Upper lobe of right lung (tissue), 1 donor: ENCODE data around the gene TUBAL3. TPM values are rescaled to one million over a fixed set of nuclear protein-coding genes. Genes with fewer than 3 reads are reported as not detected.
A peak's percentile ranks its signal among the peaks of the same experiment; 100 is the strongest.

Experiments used
- ATAC-seq: fragments of 200-7000 bp; cut with Tn5 transposase; one replicate; pipeline ENCODE4 v1.9.1; 2020; ENCODE audit warnings: mild to moderate bottlenecking, moderate library complexity
- DNase-seq: peaks from one replicate; pipeline ENCODE4 v3.0.0-alpha.2; 2020
- H3K27ac ChIP-seq: fragments of 200-600 bp; one replicate; pipeline ENCODE4 v1.8.0; 2022
- H3K27me3 ChIP-seq: fragments of 200-600 bp; one replicate; pipeline ENCODE4 v1.8.0; 2022; ENCODE audit warnings: mild to moderate bottlenecking
- H3K36me3 ChIP-seq: fragments of 200-600 bp; one replicate; pipeline ENCODE4 v1.8.0; 2022
- H3K4me1 ChIP-seq: fragments of 200-600 bp; one replicate; pipeline ENCODE4 v1.8.0; 2022
- H3K4me3 ChIP-seq: fragments of 200-600 bp; one replicate; pipeline ENCODE4 v1.8.0; 2022; ENCODE audit warnings: mild to moderate bottlenecking
- H3K9me3 ChIP-seq: fragments of 200-600 bp; one replicate; pipeline ENCODE4 v1.8.0; 2022
- intact Hi-C: fragments of 100-400 bp; cut with DNase I; formaldehyde crosslinking; loops from one replicate; pipeline ENCODE4 v1.11.0; 2022
- total RNA-seq: library from RNA; stranded (reverse); fragmentation: NEBNext Ultra II Directional; extraction: Animal tissue kit (Norgen Biotek cat#: 25700); gene quantifications from one replicate; pipeline ENCODE4 v1.2.1, GENCODE V29; 2021
- TF ChIP-seq, protein P1 (sequence below): fragments of 200-600 bp; IDR thresholded peaks from one replicate; pipeline ENCODE4 v1.8.0; 2022; ENCODE audit warnings: antibody characterized with exemption
- donor health status: DM: no; HTN: yes; CAD: no; lungs with severe emphysema.

Gene TUBAL3
- total RNA-seq, 1 donor from 2014 or later: not detected

DNA sequence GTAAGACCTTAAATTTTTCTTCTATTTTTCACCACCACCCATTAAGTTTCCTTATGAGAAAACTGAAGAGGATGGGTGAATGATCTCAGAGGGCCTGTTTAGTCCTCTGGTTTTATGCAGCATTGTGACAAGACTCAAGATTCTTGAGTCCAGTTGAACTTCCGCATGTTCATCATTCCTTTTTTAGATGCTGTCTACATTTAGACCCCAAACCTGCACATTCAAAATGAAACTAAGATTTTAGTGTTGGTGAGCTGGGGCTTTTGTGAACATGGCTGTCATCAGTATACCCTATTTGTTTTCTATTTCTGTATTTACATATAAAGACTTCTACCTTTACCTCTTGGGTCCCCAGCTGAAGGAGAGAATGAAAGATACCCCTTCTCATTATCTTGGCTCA is 38.8 kb upstream of the TUBAL3 start:
- Histone ChIP-seq H3K27me3 (no peaks in the 10 kb centered on the region), H3K4me3 (no peak overlapping the region), H3K9me3 (no peaks in the 10 kb centered on the region), H3K27ac (no peak overlapping the region), H3K4me1 (no peaks in the 10 kb centered on the region), H3K36me3 (no peaks in the 10 kb centered on the region)
- ATAC-seq (no peak), DNase-seq (no peak)
- intact Hi-C loops: loop anchor here (5.0 kb wide), 1 partner anchor 179 kb away; no protein-coding TSS in a partner anchor
- TF ChIP-seq, protein P1, sequence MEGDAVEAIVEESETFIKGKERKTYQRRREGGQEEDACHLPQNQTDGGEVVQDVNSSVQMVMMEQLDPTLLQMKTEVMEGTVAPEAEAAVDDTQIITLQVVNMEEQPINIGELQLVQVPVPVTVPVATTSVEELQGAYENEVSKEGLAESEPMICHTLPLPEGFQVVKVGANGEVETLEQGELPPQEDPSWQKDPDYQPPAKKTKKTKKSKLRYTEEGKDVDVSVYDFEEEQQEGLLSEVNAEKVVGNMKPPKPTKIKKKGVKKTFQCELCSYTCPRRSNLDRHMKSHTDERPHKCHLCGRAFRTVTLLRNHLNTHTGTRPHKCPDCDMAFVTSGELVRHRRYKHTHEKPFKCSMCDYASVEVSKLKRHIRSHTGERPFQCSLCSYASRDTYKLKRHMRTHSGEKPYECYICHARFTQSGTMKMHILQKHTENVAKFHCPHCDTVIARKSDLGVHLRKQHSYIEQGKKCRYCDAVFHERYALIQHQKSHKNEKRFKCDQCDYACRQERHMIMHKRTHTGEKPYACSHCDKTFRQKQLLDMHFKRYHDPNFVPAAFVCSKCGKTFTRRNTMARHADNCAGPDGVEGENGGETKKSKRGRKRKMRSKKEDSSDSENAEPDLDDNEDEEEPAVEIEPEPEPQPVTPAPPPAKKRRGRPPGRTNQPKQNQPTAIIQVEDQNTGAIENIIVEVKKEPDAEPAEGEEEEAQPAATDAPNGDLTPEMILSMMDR: no peak

GRCh38 chr10:5442990-5443370 is 38.4 kb upstream of the TUBAL3 start:
- intact Hi-C loops: loop anchor here (5.0 kb wide), 1 partner anchor 179 kb away; no protein-coding TSS in a partner anchor
- no peaks in the 10 kb centered on the region for H3K4me1 ChIP-seq

DNA sequence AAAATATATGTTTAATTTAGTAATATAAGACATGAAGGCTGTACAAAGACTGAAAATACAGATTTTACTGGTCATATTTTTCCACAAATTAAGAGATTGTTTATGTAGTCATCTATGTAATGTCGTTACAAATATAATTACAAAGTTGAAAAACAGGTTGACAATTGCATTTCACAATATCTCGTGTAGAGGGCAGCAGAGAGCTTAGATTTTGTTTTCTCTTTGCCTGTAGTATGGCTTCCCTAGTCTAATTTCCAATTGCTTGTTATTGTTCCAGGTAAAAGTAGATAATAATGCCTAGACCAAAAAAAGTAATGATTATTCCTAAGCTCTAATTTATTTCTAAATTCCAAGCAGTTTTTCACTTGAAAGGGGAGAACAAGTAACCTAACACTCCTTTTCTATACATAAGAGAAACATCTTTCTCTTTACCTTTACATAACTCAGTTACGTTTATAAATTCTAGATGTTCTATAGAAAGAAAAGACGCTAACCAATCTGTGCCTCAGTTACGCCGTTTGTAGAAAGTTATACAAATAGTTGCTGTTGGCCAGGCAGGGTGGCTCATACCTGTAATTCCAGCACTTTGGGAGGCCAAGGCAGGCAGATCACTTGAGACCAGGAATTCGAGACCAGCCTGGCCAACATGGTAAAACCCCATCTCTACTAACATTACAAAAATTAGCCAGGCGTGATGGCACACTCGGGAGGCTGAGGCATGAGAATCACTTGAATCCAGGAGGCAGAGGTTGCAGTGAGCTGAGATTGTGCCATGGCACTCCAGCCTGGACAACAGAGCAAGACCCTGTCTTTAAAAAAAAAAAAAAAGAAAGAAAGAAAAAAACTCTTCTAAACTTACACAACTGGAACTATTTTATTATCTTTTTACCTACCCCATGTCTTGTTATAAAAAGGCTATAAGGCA is 37.7 kb upstream of the TUBAL3 start:
- DNase-seq: no peak
- H3K27ac ChIP-seq: no peak overlapping the region
- intact Hi-C loops: loop anchor here (5.0 kb wide), 1 partner anchor 180 kb away; no protein-coding TSS in a partner anchor
- no peak overlapping the region for H3K4me3 ChIP-seq
- no peaks in the 10 kb centered on the region for H3K36me3 ChIP-seq
- no peaks in the 10 kb centered on the region for H3K9me3 ChIP-seq
- ATAC-seq: peak; percentile 43
- no peaks in the 10 kb centered on the region for H3K4me1 ChIP-seq
- no peaks in the 10 kb centered on the region for H3K27me3 ChIP-seq
- TF ChIP-seq, protein P1: peak; percentile 83

More at GRCh38 chr10:5442990-5443370, 38.4 kb upstream of the TUBAL3 start:
- ATAC-seq (no peak), DNase-seq (no peak)
- TF ChIP-seq, protein P1: no peak
- H3K4me3 ChIP-seq: no peak overlapping the region
- no peaks in the 10 kb centered on the region for H3K9me3 ChIP-seq
- no peaks in the 10 kb centered on the region for H3K27me3 ChIP-seq
- H3K27ac ChIP-seq: no peak overlapping the region
- no peaks in the 10 kb centered on the region for H3K36me3 ChIP-seq

DNA sequence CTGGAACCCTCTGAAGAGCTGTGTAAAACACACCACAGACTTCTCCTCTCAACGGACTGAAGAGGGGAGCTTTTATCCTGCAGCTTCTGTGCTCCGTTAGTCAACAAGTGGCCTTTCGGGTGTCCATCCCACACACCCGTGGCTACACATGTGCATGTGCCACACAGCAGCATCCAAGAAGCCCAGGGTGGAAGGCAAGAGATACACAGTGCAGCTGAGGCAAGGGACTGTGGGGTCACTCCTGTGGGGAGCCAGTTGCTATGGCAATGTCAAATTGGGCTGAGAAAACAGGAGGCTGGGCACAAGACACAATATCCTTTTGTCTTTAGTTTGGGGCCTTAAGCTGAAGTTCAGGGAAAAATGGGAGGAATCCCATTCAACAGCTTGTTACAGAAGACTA is 36.5 kb upstream of the TUBAL3 start:
- ATAC-seq: peak; percentile 24
- H3K36me3 ChIP-seq: no peaks in the 10 kb centered on the region
- H3K4me1 ChIP-seq: no peaks in the 10 kb centered on the region
- intact Hi-C loops: loop anchor here (5.0 kb wide), 1 partner anchor 181 kb away; no protein-coding TSS in a partner anchor
- no peak overlapping the region for H3K27ac ChIP-seq
- no peak overlapping the region for H3K4me3 ChIP-seq
- TF ChIP-seq, protein P1: no peak
- no peaks in the 10 kb centered on the region for H3K27me3 ChIP-seq
- no peaks in the 10 kb centered on the region for H3K9me3 ChIP-seq
- no peak for DNase-seq

DNA sequence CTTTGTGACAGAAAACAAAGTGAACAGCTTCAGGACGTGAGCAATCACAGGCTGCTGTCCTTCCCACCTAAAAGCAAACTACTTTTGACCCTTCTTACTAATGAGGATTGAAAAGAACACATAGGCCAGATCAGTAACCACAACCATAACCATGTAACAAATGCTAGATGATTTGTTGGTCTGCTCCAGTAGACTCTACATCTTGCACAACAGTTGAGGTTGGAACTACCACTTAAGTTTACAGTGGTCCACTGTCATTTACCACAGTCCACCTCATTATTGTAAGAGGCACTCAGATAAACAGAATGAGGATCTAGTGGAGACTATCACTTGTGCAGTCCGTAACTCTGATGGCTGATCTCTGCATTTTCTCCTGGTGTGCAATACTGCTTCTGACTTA is 35.6 kb upstream of the TUBAL3 start:
- DNase-seq: no peak
- Histone ChIP-seq H3K27me3 (no peaks in the 10 kb centered on the region), H3K4me3 (no peak overlapping the region), H3K36me3 (no peaks in the 10 kb centered on the region), H3K9me3 (no peaks in the 10 kb centered on the region), H3K4me1 (no peaks in the 10 kb centered on the region), H3K27ac (no peak overlapping the region)
- ATAC-seq: no peak
- intact Hi-C loops: loop anchor here (5.0 kb wide), 1 partner anchor 182 kb away; no protein-coding TSS in a partner anchor
- TF ChIP-seq, protein P1: no peak
